GM18511 (cell line): ENCODE results near the gene USP12.

ENCODE experiments used
- ATAC-seq: cut with Tn5 transposase; IDR thresholded peaks from one replicate; pipeline ENCODE4 v1.9.1; 2021; ENCODE audit warnings: mild to moderate bottlenecking, moderate library complexity; ENCODE audit not compliant: unreplicated experiment

The USP12 gene

DNA sequence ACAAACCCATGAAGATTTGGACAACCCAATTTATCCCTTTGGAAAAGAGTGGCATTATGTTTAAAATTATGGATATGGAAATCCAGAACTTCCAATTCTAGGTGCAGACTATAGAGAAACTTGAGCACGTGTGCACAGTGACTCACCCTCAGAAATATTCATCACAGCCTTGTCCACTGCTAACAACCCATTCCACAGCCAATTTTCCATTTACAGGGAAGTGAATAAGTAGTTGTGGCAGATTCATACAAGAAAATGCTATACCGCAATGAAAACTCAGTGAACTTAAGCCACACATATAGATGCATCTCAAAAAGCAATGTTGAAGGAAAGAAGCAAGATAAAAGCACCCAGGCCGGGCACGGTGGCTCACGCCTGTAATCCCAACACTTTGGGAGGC lies 133.3 kb downstream of the USP12 start:
- no peak for ATAC-seq

DNA sequence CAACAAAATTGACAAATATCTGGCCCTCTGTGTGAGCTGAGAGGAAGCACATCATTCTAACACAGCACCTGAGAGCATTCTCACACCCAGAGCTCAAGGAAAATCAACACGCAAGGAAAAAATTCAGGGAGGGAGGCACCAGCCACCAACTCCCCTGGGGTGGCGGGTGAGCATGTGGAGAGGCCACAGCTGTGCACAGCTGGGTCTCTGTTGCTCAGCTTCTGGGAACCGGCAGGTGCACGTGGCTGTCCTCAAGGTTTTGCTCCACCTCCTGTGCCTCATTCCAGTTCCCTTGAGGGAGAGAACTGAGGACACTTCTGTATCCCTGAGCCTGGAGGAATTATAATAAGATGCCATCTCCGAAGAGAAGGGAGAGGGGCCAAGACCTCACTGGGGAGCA lies 134.0 kb downstream of the USP12 start:
- ATAC-seq: no peak

DNA sequence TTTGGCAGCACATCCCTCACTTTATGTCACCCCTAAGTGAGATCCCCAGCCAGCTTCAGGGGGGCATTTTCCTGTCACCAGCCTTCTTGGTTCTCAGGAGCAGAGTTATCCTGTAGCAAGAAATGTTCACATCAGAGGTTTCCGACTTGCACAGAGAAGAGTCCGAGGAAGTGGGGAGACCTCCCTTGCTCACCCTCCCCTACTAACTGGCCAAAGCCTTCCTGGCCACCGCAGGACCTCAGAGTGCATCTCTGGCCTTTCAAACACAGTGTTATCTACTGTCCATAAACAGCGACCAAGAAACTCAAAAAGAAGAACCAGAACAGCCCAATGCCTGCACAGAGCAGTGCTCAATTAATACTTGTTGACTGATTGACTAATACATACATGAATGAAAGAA lies 134.4 kb downstream of the USP12 start:
- no peak for ATAC-seq

DNA sequence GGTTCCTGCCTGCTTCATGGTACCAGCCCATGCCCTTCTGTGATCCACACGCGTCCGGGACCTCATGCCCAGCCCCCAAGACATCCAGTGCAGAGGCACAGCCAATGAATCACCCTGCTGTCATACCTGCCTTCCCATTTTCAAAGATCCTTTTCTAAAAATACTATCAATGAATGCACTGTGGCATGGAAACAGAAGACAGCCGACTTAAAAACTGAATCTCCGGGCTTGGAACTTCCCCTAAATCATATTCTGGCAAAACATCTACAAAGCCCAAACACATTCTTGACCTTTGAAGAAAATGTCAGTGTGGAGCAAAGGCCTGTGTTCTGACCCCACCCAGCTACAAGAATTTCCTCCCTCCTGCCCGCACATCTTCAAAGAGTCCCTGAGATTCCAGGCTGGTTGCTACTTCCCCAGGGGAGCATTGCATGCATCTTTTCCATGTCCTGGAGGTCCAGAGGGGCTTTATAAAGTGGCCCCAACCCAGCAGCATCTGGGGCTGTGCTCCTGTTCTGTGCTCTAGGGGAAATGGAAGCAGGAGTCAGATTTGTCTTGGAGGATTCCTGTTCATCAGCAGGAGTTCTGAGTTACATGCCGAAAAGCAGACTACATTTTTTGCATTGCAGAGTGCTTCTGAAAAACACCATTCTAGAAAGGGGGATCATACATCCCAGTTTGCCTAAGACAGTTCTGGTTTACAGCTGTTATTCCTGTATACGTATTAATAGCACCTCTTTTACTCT lies 135.2 kb downstream of the USP12 start:
- no peak for ATAC-seq

DNA sequence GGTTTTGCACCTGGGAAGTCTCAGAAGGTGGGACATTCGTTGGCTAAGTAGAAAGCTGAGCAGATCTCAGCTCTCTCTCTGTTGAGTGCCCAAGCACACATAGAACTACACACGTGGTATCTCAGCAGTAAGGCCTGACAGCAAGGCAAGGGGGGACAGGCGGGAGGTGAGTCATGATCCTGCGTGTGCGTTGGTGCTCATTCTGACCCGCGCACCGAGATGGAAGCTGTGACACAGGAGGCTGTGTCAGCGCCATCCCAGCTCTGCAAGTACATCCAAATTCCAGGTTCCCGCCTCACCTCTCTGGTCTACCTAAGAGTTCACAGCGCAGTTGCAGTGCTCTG lies 135.7 kb downstream of the USP12 start:
- no peak for ATAC-seq

DNA sequence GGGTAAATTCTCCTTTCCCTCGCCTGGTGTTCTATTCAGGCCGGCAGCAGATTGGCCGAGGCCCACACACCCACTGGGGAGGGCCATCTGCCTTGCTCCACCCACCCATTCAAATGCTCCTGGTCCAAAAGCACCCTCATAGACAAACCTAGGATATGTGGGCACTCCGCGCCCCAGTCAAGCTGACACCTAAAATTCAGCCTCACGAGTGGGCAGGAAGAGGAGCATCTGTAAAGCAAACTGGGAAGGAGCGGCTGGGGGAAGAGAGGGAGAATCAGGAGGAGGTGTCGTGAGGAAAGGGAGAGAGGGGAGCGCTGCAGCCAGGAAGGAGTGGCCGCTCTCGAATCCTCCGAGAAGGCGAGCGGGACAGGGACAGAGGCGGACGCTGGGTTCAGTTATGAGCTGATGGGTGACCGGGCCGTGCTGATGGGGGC lies 136.9 kb downstream of the USP12 start:
- ATAC-seq: no peak

DNA sequence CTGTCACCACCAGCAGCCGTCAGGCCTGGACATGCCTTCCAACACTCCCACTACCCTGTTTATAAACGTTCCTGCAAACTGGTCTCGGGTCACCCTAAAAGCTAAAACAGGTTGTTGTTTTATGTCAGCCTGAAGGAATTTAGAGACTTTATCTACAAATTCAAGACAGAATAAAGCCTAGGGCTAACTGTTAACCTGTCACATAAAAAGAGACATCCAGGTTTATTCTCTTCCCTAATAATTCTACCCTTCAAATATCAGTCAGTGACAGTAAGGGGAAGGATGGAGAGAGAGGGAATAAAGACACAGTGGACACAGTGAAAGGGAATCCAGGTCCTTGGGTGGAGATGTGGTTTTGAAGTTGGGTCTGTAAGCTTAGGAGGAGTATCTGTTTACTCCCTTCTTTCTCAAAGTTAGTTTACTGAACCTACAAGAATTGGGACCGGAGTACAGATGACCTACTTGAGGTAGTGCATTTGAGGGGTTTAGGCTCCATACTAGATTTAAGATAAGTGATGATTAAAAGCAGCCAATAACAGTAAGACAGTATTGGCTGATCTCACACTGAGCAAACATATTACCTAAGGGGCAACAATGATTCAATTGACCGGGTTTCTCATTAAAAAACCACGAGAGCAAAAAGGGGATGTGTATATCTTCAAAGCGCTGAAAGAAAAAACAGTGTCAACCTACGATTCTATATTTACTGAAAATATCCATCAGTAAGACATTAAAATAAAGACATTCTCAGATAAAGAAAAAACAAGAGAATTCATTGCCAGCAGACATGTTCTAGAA lies 142.7 kb downstream of the USP12 start:
- no peak for ATAC-seq

DNA sequence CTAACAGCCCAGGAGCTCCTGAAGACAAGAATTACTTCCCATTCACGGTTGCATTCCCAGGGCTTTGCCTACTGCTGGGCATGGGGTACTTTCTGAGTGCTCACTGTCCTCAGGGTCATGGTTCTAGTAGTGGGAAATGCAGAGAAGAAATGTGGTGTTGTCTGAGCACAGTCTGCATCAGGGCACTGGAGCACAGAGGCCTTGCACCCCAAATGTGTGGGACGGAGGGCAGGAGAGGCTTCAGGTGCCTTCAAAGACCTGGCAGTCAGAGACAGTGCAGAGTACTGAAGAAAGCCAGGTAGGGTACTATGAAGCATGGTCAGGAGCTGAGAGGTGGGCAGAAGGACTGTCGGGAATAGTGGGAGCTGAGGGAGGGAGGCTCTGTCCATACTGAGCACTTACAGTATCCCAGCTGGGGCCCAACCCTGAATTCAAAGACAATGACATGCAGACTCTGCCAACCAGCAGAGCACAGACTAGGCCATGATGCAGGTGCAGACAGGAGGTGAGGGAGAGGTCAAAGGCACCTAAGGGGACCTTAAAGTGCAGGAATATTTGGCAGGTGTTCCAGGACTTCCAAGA lies 144.4 kb downstream of the USP12 start:
- no peak for ATAC-seq

DNA sequence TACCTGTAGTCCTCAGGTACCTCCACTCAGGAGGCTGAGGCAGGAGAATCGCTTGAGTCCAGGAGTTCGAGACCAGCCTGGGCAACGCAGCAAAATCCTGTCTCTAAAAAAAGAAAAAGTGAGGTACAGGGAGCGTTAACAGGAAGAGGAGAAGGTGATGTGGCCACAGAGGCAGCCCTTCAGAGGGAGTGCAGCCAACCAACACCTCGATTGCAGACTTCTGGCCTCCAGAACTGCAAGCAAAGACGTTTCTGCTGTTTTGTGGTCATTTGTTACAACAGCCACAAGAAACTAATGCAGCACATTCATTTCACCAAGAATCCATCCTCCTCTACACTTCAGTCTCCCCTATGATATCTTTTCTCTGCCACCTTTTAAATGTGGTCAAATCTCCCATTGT lies 145.2 kb downstream of the USP12 start:
- ATAC-seq: no peak

DNA sequence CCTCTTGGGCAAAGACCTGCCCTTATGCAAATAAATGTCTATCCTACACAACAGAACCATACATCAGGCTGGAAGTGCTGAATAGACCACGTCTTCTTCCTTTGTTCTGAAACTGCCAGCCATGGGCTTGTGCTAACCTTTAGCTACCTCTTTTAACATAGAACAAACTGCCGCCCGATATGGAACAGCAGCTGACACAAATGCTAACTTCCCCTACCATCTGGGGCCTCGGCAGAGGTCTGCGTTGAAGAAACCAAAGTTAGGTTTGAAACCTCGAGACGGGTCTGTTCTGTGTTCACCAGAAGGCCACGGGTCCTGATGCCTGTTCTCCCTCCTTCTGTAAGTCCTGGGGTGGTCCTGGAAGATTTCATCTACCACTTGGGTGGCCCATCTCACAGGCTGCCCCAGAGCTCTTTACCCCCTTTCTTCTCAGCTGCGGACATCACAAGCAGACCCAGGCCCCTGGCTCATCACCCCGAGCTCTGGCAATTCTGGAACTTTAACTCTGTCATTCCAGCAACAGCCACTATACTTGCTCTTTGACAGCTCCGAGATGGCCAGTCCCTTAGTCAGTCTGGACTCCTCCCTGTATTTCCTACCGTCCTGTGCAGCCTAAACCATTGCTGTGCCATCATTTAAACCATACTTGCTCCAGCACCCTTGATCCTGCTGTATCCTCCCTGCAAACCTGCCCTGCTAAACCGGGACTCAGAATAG lies 146.7 kb downstream of the USP12 start:
- no peak for ATAC-seq

DNA sequence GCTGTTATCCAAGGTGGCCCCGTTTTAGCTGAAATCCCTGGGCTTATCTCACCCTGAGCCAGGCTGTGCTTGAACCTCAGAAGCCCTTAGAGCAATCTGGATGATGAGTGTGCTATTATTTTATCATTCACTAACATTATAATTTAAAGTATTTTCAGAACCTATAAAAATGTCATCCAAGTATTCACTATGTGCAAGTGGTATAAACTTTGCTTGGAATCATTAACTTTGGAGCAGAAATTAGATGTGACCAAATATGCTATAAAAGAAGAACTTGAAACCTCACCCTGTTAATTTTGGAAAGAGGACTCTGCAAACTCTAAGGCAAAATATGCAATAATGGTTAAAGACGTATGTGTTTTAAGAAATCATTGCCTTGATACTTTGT lies 147.5 kb downstream of the USP12 start:
- no peak for ATAC-seq

DNA sequence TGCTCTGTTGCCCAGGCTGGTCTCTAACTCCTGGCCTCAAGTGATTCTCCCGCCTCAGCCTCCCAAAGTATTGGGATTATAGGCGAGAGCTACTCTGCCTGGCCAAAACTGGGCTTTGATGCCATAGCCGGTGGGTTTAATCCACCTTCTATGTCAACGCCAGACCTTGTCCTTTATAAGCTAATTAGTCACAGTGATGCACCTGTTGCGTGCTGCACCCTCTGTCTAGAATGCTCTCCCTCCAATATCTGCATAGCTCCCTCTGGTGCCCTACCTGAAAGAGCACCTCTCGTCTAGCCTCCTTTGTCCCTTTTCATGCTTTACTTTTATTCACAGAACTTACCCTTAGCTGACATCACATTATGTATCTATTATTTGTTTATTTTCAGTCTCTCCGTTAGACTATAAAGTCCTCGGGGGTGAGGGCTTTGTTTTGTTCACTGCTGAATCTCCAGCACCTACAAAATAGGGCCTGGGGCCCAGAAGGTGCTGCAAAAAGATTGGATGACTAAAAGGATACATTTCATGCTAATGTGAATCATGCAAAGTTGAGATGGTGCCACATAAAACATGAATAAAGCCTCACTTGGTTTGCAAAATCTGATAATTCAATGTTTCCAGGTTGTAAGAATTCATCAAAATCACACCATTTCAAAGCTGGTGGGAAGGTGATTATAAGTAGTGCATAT lies 148.1 kb downstream of the USP12 start:
- ATAC-seq: no peak

DNA sequence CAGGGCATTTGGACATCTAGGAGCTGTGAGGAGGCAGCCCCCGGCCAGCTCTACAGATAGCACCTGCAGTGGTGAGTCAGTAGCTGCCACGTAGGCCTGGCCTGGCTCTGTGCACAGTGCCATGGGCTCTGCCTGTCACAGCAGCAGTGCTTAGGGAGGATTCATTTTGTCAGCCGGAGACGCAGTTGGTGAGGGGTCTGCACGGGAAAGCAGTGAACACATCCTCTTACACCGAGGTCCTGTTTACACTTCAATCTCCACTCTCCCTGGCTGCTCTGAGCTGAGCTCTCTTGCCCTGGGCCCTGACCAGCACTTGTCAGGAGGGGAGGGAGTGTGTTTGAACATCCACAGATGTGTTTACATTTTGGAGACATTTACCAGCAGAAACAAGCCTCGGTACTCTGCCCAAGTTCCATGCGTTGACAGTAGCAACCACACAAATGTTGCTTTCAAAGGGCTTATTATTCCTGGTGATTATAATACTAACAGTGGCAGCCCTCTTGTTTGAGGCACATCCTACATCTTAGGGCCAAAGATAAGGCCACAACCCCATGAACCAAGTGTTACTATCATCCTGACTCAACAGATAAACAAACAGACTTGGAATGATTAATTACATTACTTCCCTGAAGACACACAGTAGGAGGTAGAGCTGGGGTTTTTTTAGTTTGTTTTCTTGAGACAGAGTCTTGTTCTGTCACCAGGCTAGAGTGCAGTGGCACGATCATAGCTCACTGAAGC lies 148.9 kb downstream of the USP12 start:
- no peak for ATAC-seq

DNA sequence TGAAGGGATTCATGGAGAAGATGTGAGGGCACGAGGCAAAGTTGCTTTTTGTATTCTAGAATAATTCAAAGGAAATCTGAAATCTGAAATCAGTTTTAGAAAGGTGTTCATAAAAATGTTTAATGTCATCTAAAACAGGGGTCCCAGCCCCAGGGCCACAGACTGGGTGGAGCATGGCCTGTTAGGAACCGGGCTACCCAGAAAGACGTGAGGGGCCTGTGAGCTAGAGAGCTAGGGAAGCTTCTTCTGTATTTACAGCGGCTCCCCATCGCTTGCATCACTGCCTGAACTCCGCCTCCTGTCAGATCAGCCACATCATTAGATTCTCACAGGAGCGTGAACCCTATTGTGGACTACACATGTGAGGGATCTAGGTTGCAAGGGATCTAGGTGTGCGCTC lies 151.2 kb downstream of the USP12 start:
- no peak for ATAC-seq

DNA sequence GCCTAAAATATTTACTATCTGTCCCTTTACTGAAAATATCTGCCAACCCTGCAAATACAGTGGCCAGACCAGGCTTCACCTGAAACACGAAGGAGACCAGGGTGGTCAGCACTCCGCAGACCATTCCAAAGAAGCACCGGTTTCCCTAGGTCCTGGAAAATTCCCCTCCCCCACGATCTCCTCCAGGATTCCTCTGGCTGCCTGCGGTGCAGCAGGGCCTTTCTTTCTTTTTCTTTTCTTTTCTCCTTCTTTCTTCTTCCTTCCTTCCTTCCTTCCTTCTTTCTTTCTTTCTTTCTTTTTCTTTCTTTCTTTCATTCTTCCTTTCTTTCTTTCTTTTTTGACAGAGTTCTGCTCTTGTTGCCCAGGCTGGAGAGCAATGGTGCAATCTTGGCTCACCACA lies 152.7 kb downstream of the USP12 start:
- ATAC-seq: no peak

DNA sequence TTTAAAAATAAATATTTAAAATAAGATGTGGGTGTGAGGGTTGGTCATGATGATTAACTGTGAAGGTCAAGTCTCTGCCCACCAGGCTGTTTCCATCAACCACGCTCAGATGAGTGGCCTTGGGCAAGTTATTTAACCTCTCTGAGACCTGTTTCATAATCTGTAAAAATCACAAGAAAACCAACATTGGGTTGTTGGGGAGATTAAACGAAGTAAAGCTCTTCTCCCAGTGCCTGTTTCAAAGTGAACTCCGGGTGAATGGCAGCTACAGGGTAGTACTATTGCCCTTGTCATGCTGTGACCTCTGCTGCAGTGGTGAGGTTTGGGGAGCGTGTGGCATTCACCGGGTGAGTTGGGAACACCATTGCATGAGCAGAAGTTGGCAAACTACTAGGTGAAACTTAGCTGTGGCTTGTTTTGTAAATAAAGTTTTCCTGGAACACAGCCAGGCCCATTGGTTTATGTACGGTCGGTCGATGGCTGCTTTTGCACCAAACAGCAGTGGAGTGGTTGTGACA lies 153.2 kb downstream of the USP12 start:
- no peak for ATAC-seq

DNA sequence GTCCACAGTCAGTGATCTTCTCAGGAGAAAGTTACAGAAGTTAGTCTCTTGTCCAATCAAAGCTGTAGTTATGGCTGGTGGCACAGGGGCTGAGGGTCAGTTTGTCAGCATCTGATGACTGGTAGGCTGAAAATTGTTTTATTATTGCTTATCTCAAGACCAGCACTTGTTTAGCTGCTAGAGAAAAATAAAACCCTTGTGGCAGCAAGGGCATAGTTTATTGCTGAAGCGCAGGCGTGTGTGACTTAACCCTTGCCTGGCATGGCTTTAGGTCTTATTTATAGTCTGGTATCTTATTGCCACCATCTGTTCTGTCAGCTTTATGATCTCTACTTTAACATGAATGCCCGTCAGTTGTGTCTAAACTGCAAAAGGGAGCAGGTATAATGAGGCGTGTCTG lies 154.7 kb downstream of the USP12 start:
- no peak for ATAC-seq
